RWPE1 (cell line): ENCODE results near the gene DCAF10.

Experiments used
- CTCF ChIA-PET: fragments of 350-600 bp; sonication (Branson Sonifier 250); formaldehyde crosslinking; extraction: SDS; loops from one replicate; lab custom pipeline; 2021; lab: Yijun Ruan, JAX
- POLR2A ChIA-PET: fragments of 400-600 bp; formaldehyde crosslinking; extraction: SDS; loops from one replicate; lab custom pipeline; 2020; ENCODE audit warnings: antibody characterized with exemption; ENCODE audit not compliant: low non-redundant PET; lab: Yijun Ruan, JAX
- DNase-seq: peaks from one replicate; pipeline ENCODE4 v3.0.0; 2012; ENCODE audit warnings: low spot score
- H3K27ac ChIP-seq: fragments of 450-650 bp; 2 replicates; pipeline ENCODE4 v1.5.1; 2017
- TF ChIP-seq, protein P1 (sequence below): fragments of 450-650 bp; conservative IDR thresholded peaks from 2 replicates; pipeline ENCODE4 v1.5.1; 2017; ENCODE audit warnings: low read depth, mild to moderate bottlenecking

The DCAF10 gene

DNA sequence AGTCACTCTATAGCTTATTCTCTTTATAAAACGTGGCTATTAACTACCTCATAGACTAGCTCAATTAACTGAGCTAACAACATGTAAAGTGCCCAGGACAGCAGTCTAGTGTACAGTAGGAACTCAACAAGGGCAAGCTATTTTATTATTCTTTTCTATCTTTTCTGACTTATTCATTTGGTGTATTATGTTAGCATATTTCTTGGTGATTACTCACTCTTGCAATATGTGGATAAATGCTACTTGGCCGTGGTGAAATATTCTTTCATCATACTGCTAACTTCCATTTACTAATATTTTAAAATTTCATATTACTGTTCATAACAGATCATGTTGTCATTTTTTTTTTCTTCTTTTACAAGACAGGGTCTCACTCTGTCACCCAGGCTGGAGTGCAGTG, 98.4 kb downstream of the DCAF10 start:
- ChIA-PET CTCF (no interaction called here), POLR2A (interaction anchor here (0.5 to 0.6 kb wide), 2 partner anchors 22 to 417 kb away, joined by 4 to 10 read pairs; no protein-coding TSS in a partner anchor)
- no peak for DNase-seq
- TF ChIP-seq, protein P1, sequence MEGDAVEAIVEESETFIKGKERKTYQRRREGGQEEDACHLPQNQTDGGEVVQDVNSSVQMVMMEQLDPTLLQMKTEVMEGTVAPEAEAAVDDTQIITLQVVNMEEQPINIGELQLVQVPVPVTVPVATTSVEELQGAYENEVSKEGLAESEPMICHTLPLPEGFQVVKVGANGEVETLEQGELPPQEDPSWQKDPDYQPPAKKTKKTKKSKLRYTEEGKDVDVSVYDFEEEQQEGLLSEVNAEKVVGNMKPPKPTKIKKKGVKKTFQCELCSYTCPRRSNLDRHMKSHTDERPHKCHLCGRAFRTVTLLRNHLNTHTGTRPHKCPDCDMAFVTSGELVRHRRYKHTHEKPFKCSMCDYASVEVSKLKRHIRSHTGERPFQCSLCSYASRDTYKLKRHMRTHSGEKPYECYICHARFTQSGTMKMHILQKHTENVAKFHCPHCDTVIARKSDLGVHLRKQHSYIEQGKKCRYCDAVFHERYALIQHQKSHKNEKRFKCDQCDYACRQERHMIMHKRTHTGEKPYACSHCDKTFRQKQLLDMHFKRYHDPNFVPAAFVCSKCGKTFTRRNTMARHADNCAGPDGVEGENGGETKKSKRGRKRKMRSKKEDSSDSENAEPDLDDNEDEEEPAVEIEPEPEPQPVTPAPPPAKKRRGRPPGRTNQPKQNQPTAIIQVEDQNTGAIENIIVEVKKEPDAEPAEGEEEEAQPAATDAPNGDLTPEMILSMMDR = no peak
- H3K27ac ChIP-seq = no peak overlapping the region

DNA sequence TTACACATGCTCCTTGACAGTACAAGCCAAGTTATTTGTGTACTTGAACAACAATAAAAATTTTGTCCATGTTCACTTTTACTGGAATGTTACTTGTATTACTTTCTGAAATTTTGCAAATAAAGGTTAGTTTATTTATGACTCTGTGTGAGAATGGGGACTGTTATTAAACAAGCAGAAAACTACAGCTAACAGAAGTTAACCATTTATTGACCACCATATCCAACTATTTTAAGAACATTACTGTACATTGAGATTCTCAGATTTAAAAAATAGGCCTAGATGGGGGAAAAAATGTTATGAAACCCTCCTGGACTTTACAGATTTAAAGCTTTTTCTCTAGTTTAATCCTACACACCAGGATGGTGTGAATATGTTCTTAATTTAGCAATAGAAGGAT, 101.5 kb downstream of the DCAF10 start:
- no peak for DNase-seq
- no peak overlapping the region for H3K27ac ChIP-seq
- TF ChIP-seq, protein P1 = no peak
- ChIA-PET POLR2A (no interaction called here), CTCF (interaction anchor here (1.7 kb wide), 1 partner anchor 11 kb away, joined by 5 read pairs; no protein-coding TSS in a partner anchor)

DNA sequence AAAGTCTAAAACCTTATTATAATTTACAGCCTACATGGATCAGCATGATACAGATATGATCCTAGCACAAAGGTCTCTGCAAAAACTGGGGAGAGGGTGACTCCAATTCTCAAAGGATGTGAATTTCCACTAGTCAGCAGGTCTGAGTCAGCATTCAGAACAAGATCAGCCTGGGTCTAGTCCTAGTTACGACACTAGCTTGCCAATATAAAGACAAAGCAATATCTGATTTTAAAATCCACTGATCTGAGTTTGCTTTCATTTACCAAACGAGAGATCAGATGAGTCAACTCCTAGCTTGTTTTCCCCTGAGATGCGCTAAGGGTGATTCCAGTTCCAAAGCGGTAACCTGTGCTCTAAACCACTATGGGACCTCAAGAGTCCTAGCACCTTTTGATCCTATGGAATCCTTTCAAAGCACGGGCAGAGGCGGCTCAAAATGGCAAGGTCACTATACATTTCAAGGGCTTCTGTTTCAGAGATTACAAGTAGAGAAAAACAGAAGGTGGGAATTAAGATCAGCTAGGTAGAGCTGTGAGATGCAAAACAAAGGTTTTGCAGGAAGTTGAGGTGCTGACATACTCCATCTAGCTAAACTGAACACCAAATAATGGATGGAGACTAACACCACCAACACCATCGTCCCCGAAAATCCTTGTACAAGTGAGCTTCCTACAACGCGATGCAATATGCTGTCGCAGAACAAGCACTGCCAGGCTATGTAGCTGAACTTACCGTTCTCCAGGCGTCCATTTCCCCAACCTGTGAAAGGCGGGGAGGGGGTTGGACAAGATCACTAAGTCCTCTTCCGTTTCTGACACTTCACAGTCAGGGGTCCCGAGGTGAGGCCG, 102.4 kb downstream of the DCAF10 start:
- ChIA-PET CTCF (interaction anchor here (0.5 to 1.7 kb wide), 6 partner anchors 10 to 597 kb away, joined by 3 to 5 read pairs (median 3); no protein-coding TSS in a partner anchor), POLR2A (no interaction called here)
- H3K27ac ChIP-seq = peak overlapping the region; percentile 93
- TF ChIP-seq, protein P1 = no peak
- DNase-seq = peak; percentile 48

DNA sequence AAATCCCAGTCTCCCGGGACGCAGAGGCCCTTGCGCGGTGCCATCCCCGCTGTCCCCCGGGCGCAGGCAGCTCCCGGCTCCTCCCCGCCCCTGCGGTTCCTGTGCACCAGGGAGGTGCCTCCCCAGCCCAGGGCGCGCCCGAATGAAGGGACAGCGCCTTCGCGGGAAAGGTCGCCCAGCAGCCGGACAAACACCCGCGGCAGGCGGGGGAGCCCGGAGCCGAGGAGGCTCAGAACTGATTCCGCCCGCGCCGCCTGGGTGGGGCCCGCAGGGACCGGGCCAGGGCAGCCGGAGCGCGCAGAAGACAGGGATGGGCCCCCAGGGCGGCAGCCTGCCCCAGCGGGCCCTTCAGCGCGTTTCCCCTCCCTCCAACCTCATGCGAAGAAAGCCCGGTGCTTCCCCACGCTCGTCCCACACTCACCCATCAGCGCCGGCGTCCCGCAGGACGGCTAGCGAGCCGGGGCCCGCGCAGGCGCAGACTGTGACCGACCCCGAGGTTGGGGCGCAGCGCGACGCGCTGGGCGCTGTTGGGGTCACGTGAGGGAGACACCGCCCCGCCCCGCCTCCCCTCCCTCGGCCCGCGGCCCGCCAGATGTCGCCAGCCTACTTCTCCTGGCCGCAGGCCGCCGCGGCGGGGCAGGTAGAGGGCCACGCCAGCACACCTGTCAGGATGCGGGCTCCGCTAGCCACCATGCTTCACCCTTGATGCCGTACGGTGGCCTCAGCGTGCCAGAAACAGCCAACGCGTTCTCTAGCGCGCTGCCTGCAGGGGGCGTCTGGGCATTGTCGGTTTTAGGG, 103.2 kb downstream of the DCAF10 start, which contains the start of gene SLC25A51:
Gene SLC25A51, minus strand, starts transcription at position 481 of the 798 bp plus-strand sequence. CDS start 15,577 bp downstream, outside the sequence.
- peak within 1 kb of the TSS; percentile 93 for H3K27ac ChIP-seq
- ChIA-PET POLR2A (no interaction called here), CTCF (interaction anchor here (0.7 to 2.5 kb wide), 5 partner anchors 10 to 596 kb away, joined by 3 to 6 read pairs (median 3); no protein-coding TSS in a partner anchor)
- TF ChIP-seq, protein P1 = peak; percentile 88
- DNase-seq = peak; percentile 95

DNA sequence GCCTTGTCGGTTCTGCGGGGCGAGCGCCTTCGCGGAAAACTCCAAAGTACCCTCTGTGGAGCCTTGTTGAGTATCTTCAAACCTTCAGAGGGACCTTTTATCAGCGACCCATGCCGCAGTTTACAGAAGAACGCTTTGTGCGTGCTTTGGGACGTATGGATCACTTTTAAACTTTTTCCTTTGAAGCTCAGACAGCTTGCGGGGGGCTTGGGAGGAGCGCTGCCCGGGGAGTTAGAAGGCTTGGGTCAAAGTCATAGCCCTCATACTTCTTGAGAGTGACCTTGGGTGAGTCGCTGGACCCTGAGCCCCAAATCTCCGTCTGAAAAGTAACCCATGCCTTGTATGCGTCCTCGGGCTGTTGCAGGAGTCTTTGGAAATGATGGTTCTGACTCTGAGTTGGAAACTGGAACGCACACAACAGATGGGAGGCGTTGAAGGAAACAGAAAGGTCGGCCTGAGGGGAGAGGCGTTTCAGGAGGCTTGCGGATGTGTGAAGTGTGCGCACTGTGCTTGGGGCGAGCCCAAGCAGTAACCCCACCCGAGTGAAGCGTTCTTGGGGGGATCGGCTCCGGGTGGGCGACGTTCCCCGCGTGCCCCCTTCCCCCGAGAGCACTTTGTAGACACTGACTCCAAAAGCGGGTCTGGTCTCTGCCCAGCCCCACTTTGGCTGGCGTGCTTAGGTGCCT, 104.0 kb downstream of the DCAF10 start:
- H3K27ac ChIP-seq = peak overlapping the region; percentile 93
- CTCF ChIA-PET = interaction anchor here (0.6 to 2.5 kb wide), 7 partner anchors 9 to 883 kb away, joined by 3 to 6 read pairs (median 3); no protein-coding TSS in a partner anchor
- peak; percentile 56 for DNase-seq
- TF ChIP-seq, protein P1 = peak; percentile 49
- POLR2A ChIA-PET = no interaction called here
